ENCODE results near the gene PIPOX.

The PIPOX gene

GRCh38 chr17:29068818-29069217 lies 25.9 kb downstream of the PIPOX start:
- DNase-seq, result no peak
- TF ChIP-seq GATA1 (IDR thresholded peaks at IDR 0.05; ENCODE audit: low read depth, low read length) (no peak), POLR2A (IDR thresholded peaks at IDR 0.05; ENCODE audit: low read length) (no peak)

GRCh38 chr17:29069526-29070041 lies 26.6 kb downstream of the PIPOX start:
- peak in 1 of 2 experiments; percentile 12 for DNase-seq
- TF ChIP-seq POLR2A (IDR thresholded peaks at IDR 0.05; ENCODE audit: low read length), result no peak
- no peak for TF ChIP-seq GATA1 (IDR thresholded peaks at IDR 0.05; ENCODE audit: low read depth, low read length)

GRCh38 chr17:29070308-29070707 lies 27.4 kb downstream of the PIPOX start:
- TF ChIP-seq GATA1 (IDR thresholded peaks at IDR 0.05; ENCODE audit: low read depth, low read length), result no peak
- no peak for TF ChIP-seq POLR2A (IDR thresholded peaks at IDR 0.05; ENCODE audit: low read length)
- no peak for DNase-seq

GRCh38 chr17:29070781-29071180 lies 27.8 kb downstream of the PIPOX start:
- TF ChIP-seq POLR2A (IDR thresholded peaks at IDR 0.05; ENCODE audit: low read length) (no peak), GATA1 (IDR thresholded peaks at IDR 0.05; ENCODE audit: low read depth, low read length) (no peak)
- DNase-seq, result no peak

GRCh38 chr17:29071303-29071702 lies 28.4 kb downstream of the PIPOX start:
- TF ChIP-seq POLR2A (IDR thresholded peaks at IDR 0.05; ENCODE audit: low read length) (no peak), GATA1 (IDR thresholded peaks at IDR 0.05; ENCODE audit: low read depth, low read length) (no peak)
- no peak for DNase-seq

GRCh38 chr17:29073045-29073444 lies 30.1 kb downstream of the PIPOX start:
- TF ChIP-seq POLR2A (IDR thresholded peaks at IDR 0.05; ENCODE audit: low read length), result no peak
- no peak for TF ChIP-seq GATA1 (IDR thresholded peaks at IDR 0.05; ENCODE audit: low read depth, low read length)
- no peak for DNase-seq

GRCh38 chr17:29073520-29073919 lies 30.6 kb downstream of the PIPOX start:
- TF ChIP-seq POLR2A (IDR thresholded peaks at IDR 0.05; ENCODE audit: low read length) (no peak), GATA1 (IDR thresholded peaks at IDR 0.05; ENCODE audit: low read depth, low read length) (no peak)

GRCh38 chr17:29074488-29074887 lies 31.5 kb downstream of the PIPOX start:
- DNase-seq, result no peak
- TF ChIP-seq GATA1 (IDR thresholded peaks at IDR 0.05; ENCODE audit: low read depth, low read length) (no peak), POLR2A (IDR thresholded peaks at IDR 0.05; ENCODE audit: low read length) (no peak)

More at GRCh38 chr17:29073520-29073919, 30.6 kb downstream of the PIPOX start:
- no peak for DNase-seq

GRCh38 chr17:29076087-29076486 lies 33.1 kb downstream of the PIPOX start:
- no peak for DNase-seq
- TF ChIP-seq GATA1 (IDR thresholded peaks at IDR 0.05; ENCODE audit: low read depth, low read length), result no peak
- no peak for TF ChIP-seq POLR2A (IDR thresholded peaks at IDR 0.05; ENCODE audit: low read length)

GRCh38 chr17:29076722-29077121 lies 33.8 kb downstream of the PIPOX start:
- TF ChIP-seq POLR2A (IDR thresholded peaks at IDR 0.05; ENCODE audit: low read length) (no peak), GATA1 (IDR thresholded peaks at IDR 0.05; ENCODE audit: low read depth, low read length) (no peak)
- DNase-seq, result no peak

- TF ChIP-seq POLR2A (IDR thresholded peaks at IDR 0.05; ENCODE audit: low read length) (no peak), GATA1 (IDR thresholded peaks at IDR 0.05; ENCODE audit: low read depth, low read length) (no peak)
Measured at GRCh38 chr17:29077320-29077719, 34.4 kb downstream of the PIPOX start.

GRCh38 chr17:29078183-29079045 lies 35.5 kb downstream of the PIPOX start:
- TF ChIP-seq GATA1 (IDR thresholded peaks at IDR 0.05; ENCODE audit: low read depth, low read length), result no peak
- TF ChIP-seq POLR2A (IDR thresholded peaks at IDR 0.05; ENCODE audit: low read length), result no peak
- DNase-seq, result no peak

More at GRCh38 chr17:29077320-29077719, 34.4 kb downstream of the PIPOX start:
- DNase-seq, result no peak

- TF ChIP-seq POLR2A (IDR thresholded peaks at IDR 0.05; ENCODE audit: low read length), result no peak
- TF ChIP-seq GATA1 (IDR thresholded peaks at IDR 0.05; ENCODE audit: low read depth, low read length), result no peak
- no peak for DNase-seq
Measured at GRCh38 chr17:29079433-29079832, 36.5 kb downstream of the PIPOX start.

GRCh38 chr17:29079887-29080286 lies 36.9 kb downstream of the PIPOX start:
- DNase-seq, result no peak
- TF ChIP-seq GATA1 (IDR thresholded peaks at IDR 0.05; ENCODE audit: low read depth, low read length), result no peak
- TF ChIP-seq POLR2A (IDR thresholded peaks at IDR 0.05; ENCODE audit: low read length), result no peak

GRCh38 chr17:29080323-29080722 lies 37.4 kb downstream of the PIPOX start:
- no peak for DNase-seq
- no peak for TF ChIP-seq POLR2A (IDR thresholded peaks at IDR 0.05; ENCODE audit: low read length)
- TF ChIP-seq GATA1 (IDR thresholded peaks at IDR 0.05; ENCODE audit: low read depth, low read length), result no peak
